ENCODE data around the gene ILF2.
"Not testable (repeated sequence)": the region's sequence is repeated elsewhere in the genome, so short reads cannot be mapped to it uniquely, and the experiment has no call there.

Gene ILF2

GRCh38 chr1:153649137-153649862, 21.5 kb downstream of the ILF2 start:
- DNase-seq (ENCODE audit: low read depth, low spot score): no peak

- DNase-seq (ENCODE audit: low read depth, low spot score): no peak
Measured at GRCh38 chr1:153648000-153648643, 22.7 kb downstream of the ILF2 start.

- DNase-seq (ENCODE audit: low read depth, low spot score): no peak
Measured at GRCh38 chr1:153647346-153647714, 23.5 kb downstream of the ILF2 start.

- DNase-seq (ENCODE audit: low read depth, low spot score): no peak
Measured at GRCh38 chr1:153646672-153647345, 24.0 kb downstream of the ILF2 start.

GRCh38 chr1:153643816-153644215, 27.0 kb downstream of the ILF2 start:
- DNase-seq (ENCODE audit: low read depth, low spot score): no peak

- DNase-seq (ENCODE audit: low read depth, low spot score): no peak
Measured at GRCh38 chr1:153643100-153643499, 27.7 kb downstream of the ILF2 start.

GRCh38 chr1:153642161-153642560, 28.6 kb downstream of the ILF2 start:
- no peak for DNase-seq (ENCODE audit: low read depth, low spot score)

GRCh38 chr1:153640861-153641260, 29.9 kb downstream of the ILF2 start:
- DNase-seq (ENCODE audit: low read depth, low spot score): no peak

- DNase-seq (ENCODE audit: low read depth, low spot score): not testable (repeated sequence)
Measured at GRCh38 chr1:153640213-153640612, 30.6 kb downstream of the ILF2 start.

GRCh38 chr1:153639280-153639679, 31.5 kb downstream of the ILF2 start:
- DNase-seq (ENCODE audit: low read depth, low spot score): no peak

GRCh38 chr1:153638261-153638660, 32.5 kb downstream of the ILF2 start:
- no peak for DNase-seq (ENCODE audit: low read depth, low spot score)

GRCh38 chr1:153636312-153636711, 34.5 kb downstream of the ILF2 start:
- no peak for DNase-seq (ENCODE audit: low read depth, low spot score)

- DNase-seq (ENCODE audit: low read depth, low spot score): no peak
Measured at GRCh38 chr1:153635872-153636271, 34.9 kb downstream of the ILF2 start.

GRCh38 chr1:153633754-153634665, 36.8 kb downstream of the ILF2 start, which contains the start of gene CHTOP:
CHTOP (plus strand) TSS chr1:153634066; CDS start chr1:153636589, 2,523 bp downstream.
- peak; percentile 99 for DNase-seq (ENCODE audit: low read depth, low spot score)

- no peak for DNase-seq (ENCODE audit: low read depth, low spot score)
Measured at GRCh38 chr1:153633161-153633753, 37.5 kb downstream of the ILF2 start.

- DNase-seq (ENCODE audit: low read depth, low spot score): no peak
Measured at GRCh38 chr1:153631047-153632022, 39.5 kb downstream of the ILF2 start.

- no peak for DNase-seq (ENCODE audit: low read depth, low spot score)
Measured at GRCh38 chr1:153630384-153630783, 40.4 kb downstream of the ILF2 start.

- no peak for DNase-seq (ENCODE audit: low read depth, low spot score)
Measured at GRCh38 chr1:153629971-153630370, 40.8 kb downstream of the ILF2 start.

GRCh38 chr1:153629343-153629665, 41.5 kb downstream of the ILF2 start:
- DNase-seq (ENCODE audit: low read depth, low spot score): no peak

- DNase-seq (ENCODE audit: low read depth, low spot score): no peak
Measured at GRCh38 chr1:153628638-153629342, 42.0 kb downstream of the ILF2 start.
